Lower leg skin (tissue), 3 donors: Measurements from ENCODE around the gene L3HYPDH.

ENCODE experiments used
- POLR2A ChIP-seq, 2 donors: fragments of 450-650 bp; IDR thresholded peaks; one replicate each; pipeline ENCODE4 v1.6.1; 2016 to 2017; ENCODE audit warnings: antibody characterized with exemption in 2 of 2, mild to moderate bottlenecking in 1 of 2, moderate library complexity in 1 of 2
- TF ChIP-seq, protein P1 (sequence below), 3 donors: fragments of 450-650 bp; IDR thresholded peaks; one replicate each; pipeline ENCODE4 v1.5.1; 2016; ENCODE audit warnings: antibody characterized with exemption in 3 of 3, mild to moderate bottlenecking in 3 of 3, moderate library complexity in 2 of 3

DNA sequence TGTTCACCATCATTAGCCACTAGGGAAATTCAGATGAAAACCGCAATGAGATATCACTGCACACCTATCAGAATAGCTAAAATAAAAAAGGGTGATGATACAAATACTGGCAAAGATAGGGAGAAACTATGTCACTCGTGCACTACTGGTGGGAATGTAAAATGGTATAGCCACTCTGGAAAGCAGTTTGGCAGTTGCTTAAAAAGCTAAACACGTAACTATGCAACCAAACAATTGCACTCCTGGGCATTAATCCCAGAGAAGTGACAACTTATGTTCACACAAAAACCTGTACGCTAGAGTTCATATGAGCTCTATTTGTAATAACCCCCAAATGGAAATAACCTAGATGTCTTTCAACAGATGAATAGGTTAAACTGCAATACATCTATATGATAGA, 54.4 kb downstream of the L3HYPDH start:
- TF ChIP-seq, protein P1, sequence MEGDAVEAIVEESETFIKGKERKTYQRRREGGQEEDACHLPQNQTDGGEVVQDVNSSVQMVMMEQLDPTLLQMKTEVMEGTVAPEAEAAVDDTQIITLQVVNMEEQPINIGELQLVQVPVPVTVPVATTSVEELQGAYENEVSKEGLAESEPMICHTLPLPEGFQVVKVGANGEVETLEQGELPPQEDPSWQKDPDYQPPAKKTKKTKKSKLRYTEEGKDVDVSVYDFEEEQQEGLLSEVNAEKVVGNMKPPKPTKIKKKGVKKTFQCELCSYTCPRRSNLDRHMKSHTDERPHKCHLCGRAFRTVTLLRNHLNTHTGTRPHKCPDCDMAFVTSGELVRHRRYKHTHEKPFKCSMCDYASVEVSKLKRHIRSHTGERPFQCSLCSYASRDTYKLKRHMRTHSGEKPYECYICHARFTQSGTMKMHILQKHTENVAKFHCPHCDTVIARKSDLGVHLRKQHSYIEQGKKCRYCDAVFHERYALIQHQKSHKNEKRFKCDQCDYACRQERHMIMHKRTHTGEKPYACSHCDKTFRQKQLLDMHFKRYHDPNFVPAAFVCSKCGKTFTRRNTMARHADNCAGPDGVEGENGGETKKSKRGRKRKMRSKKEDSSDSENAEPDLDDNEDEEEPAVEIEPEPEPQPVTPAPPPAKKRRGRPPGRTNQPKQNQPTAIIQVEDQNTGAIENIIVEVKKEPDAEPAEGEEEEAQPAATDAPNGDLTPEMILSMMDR (IDR thresholded peaks at IDR 0.05), result no peak
- TF ChIP-seq POLR2A (IDR thresholded peaks at IDR 0.05), result no peak
